Measurements from ENCODE around the gene PMEPA1. TPM values are rescaled to one million over a fixed set of nuclear protein-coding genes. Genes with fewer than 3 reads are reported as not detected.

The PMEPA1 gene
- total RNA-seq, 2 experiments from 2014 or later: 1.4 to 3.7 TPM

- Histone ChIP-seq H3K79me2 (ENCODE audit: insufficient read depth, low read depth, low read length) (peaks cover 7% of the 10 kb centered on the region; the same call in 1 of the 2 replicates), H2AFZ (ENCODE audit: low read length) (no peak overlapping the region), H3K9me2 (ENCODE audit: insufficient read depth, low read length) (no peaks in the 10 kb centered on the region), H3K4me1 (ENCODE audit: insufficient read depth, low read length, poor library complexity, severe bottlenecking) (peaks cover 24% of the 10 kb centered on the region), H3K36me3 (ENCODE audit: insufficient read depth, low read length) (no peaks in the 10 kb centered on the region), H4K20me1 (ENCODE audit: insufficient read depth, low read length) (peaks cover 6% of the 10 kb centered on the region; the same call in 1 of the 2 replicates), H3K4me2 (ENCODE audit: low read length) (no peak overlapping the region), H3K4me3 (ENCODE audit: low read depth, low read length, poor library complexity, severe bottlenecking) (no peak overlapping the region), H3K27ac (ENCODE audit: low read depth, low read length, poor library complexity, severe bottlenecking) (no peak overlapping the region), H3K9me3 (ENCODE audit: low read length) (no peaks in the 10 kb centered on the region)
- intact Hi-C loops (cut with micrococcal nuclease; ENCODE audit: unreplicated experiment): no loop called here
- TF ChIP-seq CTCF (conservative IDR thresholded peaks at IDR 0.05; ENCODE audit: low read length) (no peak), EZH2phosphoT487 (IDR thresholded peaks at IDR 0.05; ENCODE audit: borderline replicate concordance, low read depth, low read length) (no peak)
- no peak for DNase-seq (ENCODE audit: low spot score)
- POLR2A ChIA-PET: no interaction called here
- CTCF ChIA-PET (ENCODE audit: unreplicated experiment): no interaction called here
- BruUV-seq (replicated peaks): no TSS peak
Measured at GRCh38 chr20:57712851-57713504, 3.2 kb upstream of the PMEPA1 start.

- Histone ChIP-seq H3K4me1 (ENCODE audit: insufficient read depth, low read length, poor library complexity, severe bottlenecking) (peaks cover 31% of the 10 kb centered on the region), H3K4me3 (ENCODE audit: low read depth, low read length, poor library complexity, severe bottlenecking) (no peak overlapping the region), H3K4me2 (ENCODE audit: low read length) (no peak overlapping the region), H3K79me2 (ENCODE audit: insufficient read depth, low read depth, low read length) (peaks cover 7% of the 10 kb centered on the region; the same call in 1 of the 2 replicates), H4K20me1 (ENCODE audit: insufficient read depth, low read length) (peaks cover 6% of the 10 kb centered on the region; the same call in 1 of the 2 replicates), H3K9me2 (ENCODE audit: insufficient read depth, low read length) (no peaks in the 10 kb centered on the region), H3K9me3 (ENCODE audit: low read length) (no peaks in the 10 kb centered on the region), H3K27ac (ENCODE audit: low read depth, low read length, poor library complexity, severe bottlenecking) (no peak overlapping the region), H3K36me3 (ENCODE audit: insufficient read depth, low read length) (no peaks in the 10 kb centered on the region), H2AFZ (ENCODE audit: low read length) (no peak overlapping the region)
- BruUV-seq (replicated peaks): no TSS peak
- no peak for TF ChIP-seq CTCF (conservative IDR thresholded peaks at IDR 0.05; ENCODE audit: low read length)
- no peak for TF ChIP-seq EZH2phosphoT487 (IDR thresholded peaks at IDR 0.05; ENCODE audit: borderline replicate concordance, low read depth, low read length)
- POLR2A ChIA-PET: no interaction called here
- DNase-seq (ENCODE audit: low spot score): no peak
- CTCF ChIA-PET (ENCODE audit: unreplicated experiment): no interaction called here
- intact Hi-C loops (cut with micrococcal nuclease; ENCODE audit: unreplicated experiment): no loop called here
Measured at GRCh38 chr20:57712341-57712740, 2.5 kb upstream of the PMEPA1 start.

- no peaks in the 10 kb centered on the region for H3K9me3 ChIP-seq (ENCODE audit: low read length)
- H4K20me1 ChIP-seq (ENCODE audit: insufficient read depth, low read length): peaks cover 6% of the 10 kb centered on the region; the same call in 1 of the 2 replicates
- POLR2A ChIA-PET: interaction anchor here (2.5 kb wide), 1 partner anchor 31 kb away, joined by 16 read pairs; no protein-coding TSS in a partner anchor
- TF ChIP-seq CTCF (conservative IDR thresholded peaks at IDR 0.05; ENCODE audit: low read length): no peak
- no peak for TF ChIP-seq EZH2phosphoT487 (IDR thresholded peaks at IDR 0.05; ENCODE audit: borderline replicate concordance, low read depth, low read length)
- intact Hi-C loops (cut with micrococcal nuclease; ENCODE audit: unreplicated experiment): loop anchor here (2.0 kb wide), 1 partner anchor 57 kb away; no protein-coding TSS in a partner anchor
- peaks cover 8% of the 10 kb centered on the region; the same call in 1 of the 2 replicates for H3K79me2 ChIP-seq (ENCODE audit: insufficient read depth, low read depth, low read length)
- BruUV-seq (replicated peaks): no TSS peak
- no peak for DNase-seq (ENCODE audit: low spot score)
- H3K9me2 ChIP-seq (ENCODE audit: insufficient read depth, low read length): no peaks in the 10 kb centered on the region
- H3K4me1 ChIP-seq (ENCODE audit: insufficient read depth, low read length, poor library complexity, severe bottlenecking): peaks cover 34% of the 10 kb centered on the region
- no peaks in the 10 kb centered on the region for H3K36me3 ChIP-seq (ENCODE audit: insufficient read depth, low read length)
- H3K4me3 ChIP-seq (ENCODE audit: low read depth, low read length, poor library complexity, severe bottlenecking): no peak overlapping the region
- no peak overlapping the region for H3K27ac ChIP-seq (ENCODE audit: low read depth, low read length, poor library complexity, severe bottlenecking)
- CTCF ChIA-PET (ENCODE audit: unreplicated experiment): no interaction called here
- H3K4me2 ChIP-seq (ENCODE audit: low read length): peak overlapping the region; percentile 93; the same call in 1 of the 2 replicates
- no peak overlapping the region for H2AFZ ChIP-seq (ENCODE audit: low read length)
Measured at GRCh38 chr20:57711826-57712225, 2.0 kb upstream of the PMEPA1 start.

Measured in OCI-LY7 (cell line).